ENCODE data around the gene SNCA. TPM values are rescaled to one million over a fixed set of nuclear protein-coding genes. Genes with fewer than 3 reads are reported as not detected.

The SNCA gene
- total RNA-seq, 1 experiment from 2014 or later: 29.1 TPM

DNA sequence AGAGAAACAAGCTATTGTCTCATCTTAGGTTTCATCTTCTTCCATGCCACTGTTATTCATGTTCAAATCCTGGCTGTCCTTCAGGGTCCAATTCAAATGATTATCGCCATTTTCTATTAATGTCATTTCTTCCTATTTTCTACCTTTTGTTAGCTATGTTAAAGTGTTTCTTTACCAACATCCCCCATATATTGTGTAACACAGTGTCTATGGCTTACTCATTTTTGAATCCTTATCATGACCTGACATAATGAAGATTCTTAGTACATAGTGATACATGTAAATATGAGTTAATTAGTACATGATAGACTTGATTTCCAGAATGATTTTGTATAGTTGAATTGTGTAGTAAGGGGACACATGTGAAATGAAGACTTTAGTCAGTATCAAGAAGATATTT, 152.4 kb downstream of the SNCA start:
- TF ChIP-seq, protein P1, sequence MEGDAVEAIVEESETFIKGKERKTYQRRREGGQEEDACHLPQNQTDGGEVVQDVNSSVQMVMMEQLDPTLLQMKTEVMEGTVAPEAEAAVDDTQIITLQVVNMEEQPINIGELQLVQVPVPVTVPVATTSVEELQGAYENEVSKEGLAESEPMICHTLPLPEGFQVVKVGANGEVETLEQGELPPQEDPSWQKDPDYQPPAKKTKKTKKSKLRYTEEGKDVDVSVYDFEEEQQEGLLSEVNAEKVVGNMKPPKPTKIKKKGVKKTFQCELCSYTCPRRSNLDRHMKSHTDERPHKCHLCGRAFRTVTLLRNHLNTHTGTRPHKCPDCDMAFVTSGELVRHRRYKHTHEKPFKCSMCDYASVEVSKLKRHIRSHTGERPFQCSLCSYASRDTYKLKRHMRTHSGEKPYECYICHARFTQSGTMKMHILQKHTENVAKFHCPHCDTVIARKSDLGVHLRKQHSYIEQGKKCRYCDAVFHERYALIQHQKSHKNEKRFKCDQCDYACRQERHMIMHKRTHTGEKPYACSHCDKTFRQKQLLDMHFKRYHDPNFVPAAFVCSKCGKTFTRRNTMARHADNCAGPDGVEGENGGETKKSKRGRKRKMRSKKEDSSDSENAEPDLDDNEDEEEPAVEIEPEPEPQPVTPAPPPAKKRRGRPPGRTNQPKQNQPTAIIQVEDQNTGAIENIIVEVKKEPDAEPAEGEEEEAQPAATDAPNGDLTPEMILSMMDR (IDR thresholded peaks at IDR 0.05; ENCODE audit: unreplicated experiment): no peak
- no TSS peak for BruUV-seq (replicated peaks)
- no peak for DNase-seq (ENCODE audit: unreplicated experiment)
- Mint-ChIP-seq H3K9me3 (ENCODE audit: unreplicated experiment) (no peaks in the 10 kb centered on the region), H3K36me3 (ENCODE audit: insufficient read depth, unreplicated experiment) (peaks cover 79% of the 10 kb centered on the region), H3K4me3 (ENCODE audit: unreplicated experiment) (peak overlapping the region; percentile 91), H3K27ac (ENCODE audit: low read depth, unreplicated experiment) (peak overlapping the region; percentile 4), H3K27me3 (ENCODE audit: insufficient read depth, unreplicated experiment) (no peaks in the 10 kb centered on the region), H3K4me1 (ENCODE audit: insufficient read depth, unreplicated experiment) (peaks cover 30% of the 10 kb centered on the region)
- intact Hi-C loops (cut with micrococcal nuclease): no loop called here
- ChIA-PET CTCF (interaction anchor here (1.6 kb wide), 1 partner anchor 27 kb away, joined by 5 read pairs; no protein-coding TSS in a partner anchor), POLR2A (interaction anchor here (0.6 to 7.1 kb wide), 3 partner anchors 22 to 1094 kb away, joined by 3 to 67 read pairs (median 4); no protein-coding TSS in a partner anchor)

DNA sequence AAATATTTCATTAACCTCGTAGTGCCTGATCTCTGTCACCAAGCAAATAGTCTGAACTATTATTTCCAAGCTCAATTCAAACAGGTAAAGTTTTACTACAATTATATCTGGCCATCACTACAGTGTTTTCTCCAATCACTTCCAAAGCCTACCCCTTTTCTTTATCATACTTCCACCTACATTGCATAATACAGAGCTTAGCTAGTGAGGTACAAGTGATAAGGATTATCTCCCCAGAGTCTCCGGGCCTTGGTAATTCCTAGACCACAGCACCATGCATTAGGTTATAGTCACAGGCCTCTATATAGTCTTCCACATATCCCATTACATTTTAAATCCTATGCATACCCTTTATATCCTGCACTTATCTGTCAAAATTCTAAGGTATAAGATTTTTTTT, 154.2 kb downstream of the SNCA start:
- TF ChIP-seq, protein P1 (IDR thresholded peaks at IDR 0.05; ENCODE audit: unreplicated experiment): no peak
- H3K9me3 Mint-ChIP-seq (ENCODE audit: unreplicated experiment): no peaks in the 10 kb centered on the region
- H3K27ac Mint-ChIP-seq (ENCODE audit: low read depth, unreplicated experiment): peak overlapping the region; percentile 94
- no peaks in the 10 kb centered on the region for H3K27me3 Mint-ChIP-seq (ENCODE audit: insufficient read depth, unreplicated experiment)
- CTCF ChIA-PET: no interaction called here
- BruUV-seq (replicated peaks): no TSS peak
- no peak for DNase-seq (ENCODE audit: unreplicated experiment)
- intact Hi-C loops (cut with micrococcal nuclease): no loop called here
- POLR2A ChIA-PET: interaction anchor here (0.6 to 7.1 kb wide), 7 partner anchors 8 to 156 kb away, joined by 3 to 67 read pairs (median 5); no protein-coding TSS in a partner anchor
- peaks cover 62% of the 10 kb centered on the region for H3K36me3 Mint-ChIP-seq (ENCODE audit: insufficient read depth, unreplicated experiment)
- H3K4me3 Mint-ChIP-seq (ENCODE audit: unreplicated experiment): peak overlapping the region; percentile 91
- H3K4me1 Mint-ChIP-seq (ENCODE audit: insufficient read depth, unreplicated experiment): peaks cover 30% of the 10 kb centered on the region

DNA sequence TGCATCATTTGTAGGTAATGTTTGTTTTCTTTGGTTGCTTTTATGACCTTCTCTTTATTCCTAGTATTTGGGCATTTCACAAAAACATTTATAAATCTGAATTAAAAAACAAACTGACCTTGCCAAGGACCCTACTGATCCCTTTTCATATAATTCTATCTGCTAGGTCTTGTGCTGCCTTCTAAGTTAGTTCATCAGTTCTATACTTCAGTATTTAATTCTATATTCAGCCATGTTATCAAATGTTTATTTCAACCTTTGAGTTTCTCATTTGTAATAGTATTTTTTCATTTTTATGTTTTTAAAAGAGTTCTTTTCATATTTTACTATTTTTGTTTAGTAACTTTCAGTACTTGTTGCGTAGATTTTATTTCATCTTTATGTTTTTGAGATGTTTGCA, 155.3 kb downstream of the SNCA start:
- POLR2A ChIA-PET: interaction anchor here (0.6 to 3.8 kb wide), 22 partner anchors 10 to 456 kb away, joined by 3 to 47 read pairs (median 3); partner anchors contain the start of gene SNCA
- Mint-ChIP-seq H3K36me3 (ENCODE audit: insufficient read depth, unreplicated experiment) (peaks cover 51% of the 10 kb centered on the region), H3K27me3 (ENCODE audit: insufficient read depth, unreplicated experiment) (no peaks in the 10 kb centered on the region), H3K27ac (ENCODE audit: low read depth, unreplicated experiment) (peak overlapping the region; percentile 94), H3K9me3 (ENCODE audit: unreplicated experiment) (peaks cover 5% of the 10 kb centered on the region), H3K4me1 (ENCODE audit: insufficient read depth, unreplicated experiment) (peaks cover 19% of the 10 kb centered on the region), H3K4me3 (ENCODE audit: unreplicated experiment) (peak overlapping the region; percentile 91)
- intact Hi-C loops (cut with micrococcal nuclease): loop anchor here (1.0 to 2.0 kb wide), 2 partner anchors 21 to 72 kb away; no protein-coding TSS in a partner anchor
- TF ChIP-seq, protein P1 (IDR thresholded peaks at IDR 0.05; ENCODE audit: unreplicated experiment): no peak
- no peak for DNase-seq (ENCODE audit: unreplicated experiment)
- TSS peak; percentile 55 for BruUV-seq (replicated peaks)
- CTCF ChIA-PET: interaction anchor here (0.7 to 0.9 kb wide), 2 partner anchors 21 to 196 kb away, joined by 3 to 5 read pairs; no protein-coding TSS in a partner anchor

- Mint-ChIP-seq H3K36me3 (ENCODE audit: insufficient read depth, unreplicated experiment) (peaks cover 46% of the 10 kb centered on the region), H3K27me3 (ENCODE audit: insufficient read depth, unreplicated experiment) (no peaks in the 10 kb centered on the region), H3K4me1 (ENCODE audit: insufficient read depth, unreplicated experiment) (peaks cover 18% of the 10 kb centered on the region), H3K9me3 (ENCODE audit: unreplicated experiment) (peaks cover 9% of the 10 kb centered on the region), H3K27ac (ENCODE audit: low read depth, unreplicated experiment) (peak overlapping the region; percentile 94), H3K4me3 (ENCODE audit: unreplicated experiment) (peak overlapping the region; percentile 91)
- peak; percentile 82 for DNase-seq (ENCODE audit: unreplicated experiment)
- BruUV-seq (replicated peaks): no TSS peak
- TF ChIP-seq, protein P1 (IDR thresholded peaks at IDR 0.05; ENCODE audit: unreplicated experiment): no peak
- POLR2A ChIA-PET: interaction anchor here (0.6 to 3.8 kb wide), 24 partner anchors 9 to 456 kb away, joined by 3 to 47 read pairs (median 3); partner anchors contain the start of gene SNCA
- CTCF ChIA-PET: interaction anchor here (0.7 to 0.9 kb wide), 2 partner anchors 21 to 196 kb away, joined by 3 to 5 read pairs; no protein-coding TSS in a partner anchor
- intact Hi-C loops (cut with micrococcal nuclease): loop anchor here (1.0 to 2.0 kb wide), 2 partner anchors 20 to 72 kb away; no protein-coding TSS in a partner anchor
These were observed 155.7 kb downstream of the SNCA start for GRCh38 chr4:89681219-89681618.
